Activated naive CD8-positive, alpha-beta T cell (primary cell): ENCODE measurements around the gene ACSM3.

Experiments used
- H3K27ac Mint-ChIP-seq: one replicate; pipeline ENCODE4 v1.8.0; 2021; ENCODE audit warnings: mixed read lengths
- H3K27me3 Mint-ChIP-seq: one replicate; pipeline ENCODE4 v1.8.0; 2021; ENCODE audit warnings: mixed read lengths
- H3K36me3 Mint-ChIP-seq: one replicate; pipeline ENCODE4 v1.8.0; 2021; ENCODE audit warnings: mixed read lengths
- H3K4me1 Mint-ChIP-seq: one replicate; pipeline ENCODE4 v1.8.0; 2021; ENCODE audit warnings: low read depth, mixed read lengths
- H3K4me3 Mint-ChIP-seq: one replicate; pipeline ENCODE4 v1.8.0; 2021; ENCODE audit warnings: mild to moderate bottlenecking, mixed read lengths
- H3K9me3 Mint-ChIP-seq: one replicate; pipeline ENCODE4 v1.8.0; 2021; ENCODE audit warnings: low read depth, mixed read lengths

The ACSM3 gene

GRCh38 chr16:20806168-20807050, 42.6 kb downstream of the ACSM3 start, which contains the start of the genes ERI2 and REXO5:
Gene ERI2 (minus strand): TSS chr16:20806472. CDS start chr16:20806430, 42 bp downstream.
Gene REXO5 (plus strand): TSS chr16:20806527. CDS start chr16:20806954, 427 bp downstream.
- Mint-ChIP-seq H3K4me3 (peak within 1 kb of the TSS; percentile 96), H3K27me3 (no peaks in the 10 kb centered on the region), H3K27ac (peak within 1 kb of the TSS; percentile 90), H3K36me3 (no peaks in the 10 kb centered on the region), H3K4me1 (peaks cover 15% of the 10 kb centered on the region), H3K9me3 (no peaks in the 10 kb centered on the region)

GRCh38 chr16:20807862-20808261, 44.0 kb downstream of the ACSM3 start:
- Mint-ChIP-seq H3K4me1 (peaks cover 15% of the 10 kb centered on the region), H3K36me3 (no peaks in the 10 kb centered on the region), H3K27me3 (no peaks in the 10 kb centered on the region), H3K4me3 (peak overlapping the region; percentile 96), H3K9me3 (no peaks in the 10 kb centered on the region), H3K27ac (no peak overlapping the region)

GRCh38 chr16:20811889-20812439, 48.1 kb downstream of the ACSM3 start:
- H3K27me3 Mint-ChIP-seq: no peaks in the 10 kb centered on the region
- no peaks in the 10 kb centered on the region for H3K9me3 Mint-ChIP-seq
- no peaks in the 10 kb centered on the region for H3K36me3 Mint-ChIP-seq
- H3K4me3 Mint-ChIP-seq: no peak overlapping the region
- no peak overlapping the region for H3K27ac Mint-ChIP-seq
- H3K4me1 Mint-ChIP-seq: peaks cover 11% of the 10 kb centered on the region

- no peaks in the 10 kb centered on the region for H3K9me3 Mint-ChIP-seq
- no peaks in the 10 kb centered on the region for H3K36me3 Mint-ChIP-seq
- H3K4me1 Mint-ChIP-seq: peaks cover 7% of the 10 kb centered on the region
- no peak overlapping the region for H3K4me3 Mint-ChIP-seq
- no peak overlapping the region for H3K27ac Mint-ChIP-seq
- no peaks in the 10 kb centered on the region for H3K27me3 Mint-ChIP-seq
Observed at GRCh38 chr16:20812510-20812909, 48.7 kb downstream of the ACSM3 start.

- Mint-ChIP-seq H3K4me3 (no peak overlapping the region), H3K4me1 (no peaks in the 10 kb centered on the region), H3K27me3 (no peaks in the 10 kb centered on the region), H3K27ac (no peak overlapping the region), H3K36me3 (no peaks in the 10 kb centered on the region), H3K9me3 (no peaks in the 10 kb centered on the region)
Observed at GRCh38 chr16:20814784-20815183, 51.0 kb downstream of the ACSM3 start.

GRCh38 chr16:20818929-20819585, 55.2 kb downstream of the ACSM3 start:
- no peak overlapping the region for H3K27ac Mint-ChIP-seq
- peaks cover 4% of the 10 kb centered on the region for H3K4me1 Mint-ChIP-seq
- no peaks in the 10 kb centered on the region for H3K36me3 Mint-ChIP-seq
- no peak overlapping the region for H3K4me3 Mint-ChIP-seq
- no peaks in the 10 kb centered on the region for H3K9me3 Mint-ChIP-seq
- H3K27me3 Mint-ChIP-seq: no peaks in the 10 kb centered on the region

- no peak overlapping the region for H3K4me3 Mint-ChIP-seq
- H3K36me3 Mint-ChIP-seq: no peaks in the 10 kb centered on the region
- H3K27me3 Mint-ChIP-seq: no peaks in the 10 kb centered on the region
- H3K9me3 Mint-ChIP-seq: no peaks in the 10 kb centered on the region
- H3K4me1 Mint-ChIP-seq: peaks cover 4% of the 10 kb centered on the region
- no peak overlapping the region for H3K27ac Mint-ChIP-seq
Observed at GRCh38 chr16:20821682-20822081, 57.9 kb downstream of the ACSM3 start.

GRCh38 chr16:20822521-20823325, 58.9 kb downstream of the ACSM3 start:
- H3K4me1 Mint-ChIP-seq: peaks cover 4% of the 10 kb centered on the region
- H3K9me3 Mint-ChIP-seq: no peaks in the 10 kb centered on the region
- H3K4me3 Mint-ChIP-seq: no peak overlapping the region
- no peaks in the 10 kb centered on the region for H3K36me3 Mint-ChIP-seq
- no peak overlapping the region for H3K27ac Mint-ChIP-seq
- no peaks in the 10 kb centered on the region for H3K27me3 Mint-ChIP-seq

- H3K27ac Mint-ChIP-seq: no peak overlapping the region
- H3K27me3 Mint-ChIP-seq: no peaks in the 10 kb centered on the region
- H3K9me3 Mint-ChIP-seq: no peaks in the 10 kb centered on the region
- H3K4me3 Mint-ChIP-seq: no peak overlapping the region
- H3K4me1 Mint-ChIP-seq: peaks cover 4% of the 10 kb centered on the region
- H3K36me3 Mint-ChIP-seq: no peaks in the 10 kb centered on the region
Observed at GRCh38 chr16:20826039-20826566, 62.3 kb downstream of the ACSM3 start.

GRCh38 chr16:20829536-20829935, 65.7 kb downstream of the ACSM3 start:
- Mint-ChIP-seq H3K27me3 (no peaks in the 10 kb centered on the region), H3K4me3 (no peak overlapping the region), H3K4me1 (no peaks in the 10 kb centered on the region), H3K9me3 (peaks cover 2% of the 10 kb centered on the region), H3K27ac (no peak overlapping the region), H3K36me3 (peaks cover 3% of the 10 kb centered on the region)

- Mint-ChIP-seq H3K4me1 (no peaks in the 10 kb centered on the region), H3K9me3 (peaks cover 10% of the 10 kb centered on the region), H3K27ac (no peak overlapping the region), H3K36me3 (peaks cover 5% of the 10 kb centered on the region), H3K27me3 (no peaks in the 10 kb centered on the region), H3K4me3 (no peak overlapping the region)
Observed at GRCh38 chr16:20830372-20830771, 66.6 kb downstream of the ACSM3 start.

GRCh38 chr16:20833086-20833485, 69.3 kb downstream of the ACSM3 start:
- peaks cover 23% of the 10 kb centered on the region for H3K9me3 Mint-ChIP-seq
- H3K4me3 Mint-ChIP-seq: no peak overlapping the region
- H3K27ac Mint-ChIP-seq: no peak overlapping the region
- peaks cover 18% of the 10 kb centered on the region for H3K36me3 Mint-ChIP-seq
- no peaks in the 10 kb centered on the region for H3K4me1 Mint-ChIP-seq
- H3K27me3 Mint-ChIP-seq: no peaks in the 10 kb centered on the region

- H3K9me3 Mint-ChIP-seq: peaks cover 23% of the 10 kb centered on the region
- H3K27ac Mint-ChIP-seq: no peak overlapping the region
- H3K4me1 Mint-ChIP-seq: peaks cover 1% of the 10 kb centered on the region
- H3K27me3 Mint-ChIP-seq: no peaks in the 10 kb centered on the region
- H3K36me3 Mint-ChIP-seq: peaks cover 18% of the 10 kb centered on the region
- H3K4me3 Mint-ChIP-seq: no peak overlapping the region
Observed at GRCh38 chr16:20838240-20838639, 74.4 kb downstream of the ACSM3 start.

- Mint-ChIP-seq H3K36me3 (peaks cover 15% of the 10 kb centered on the region), H3K27me3 (no peaks in the 10 kb centered on the region), H3K9me3 (peaks cover 22% of the 10 kb centered on the region), H3K4me3 (no peak overlapping the region), H3K27ac (no peak overlapping the region), H3K4me1 (peaks cover 14% of the 10 kb centered on the region)
Observed at GRCh38 chr16:20839504-20839903, 75.7 kb downstream of the ACSM3 start.
